Ecto neural progenitor cell (in vitro differentiated cells): ENCODE results near the gene DMRT1.

Source experiments
- DNase-seq: peaks from one replicate; pipeline ENCODE4 v3.0.0-alpha.2; 2018; ENCODE audit warnings: low spot score

Gene DMRT1

DNA sequence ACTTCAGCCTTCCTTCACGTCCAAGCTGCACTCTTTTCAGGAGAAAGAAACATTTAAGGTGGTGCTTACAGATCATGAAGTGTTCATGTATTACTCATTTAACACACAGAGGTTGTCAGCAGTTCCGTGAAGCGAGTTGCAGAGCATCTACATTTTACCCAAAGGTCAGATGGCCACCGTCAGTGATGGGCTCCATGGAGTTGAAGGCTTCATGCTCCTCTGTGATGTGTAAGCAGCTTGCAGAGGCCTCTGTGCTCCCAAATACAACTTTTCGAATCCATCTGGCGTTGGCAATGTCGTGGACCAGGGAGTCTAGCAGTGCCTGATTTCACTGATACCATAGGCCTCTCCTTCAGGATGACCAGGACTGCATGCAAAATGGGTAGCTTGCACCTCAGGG lies 81.2 kb downstream of the DMRT1 start:
- no peak for DNase-seq

DNA sequence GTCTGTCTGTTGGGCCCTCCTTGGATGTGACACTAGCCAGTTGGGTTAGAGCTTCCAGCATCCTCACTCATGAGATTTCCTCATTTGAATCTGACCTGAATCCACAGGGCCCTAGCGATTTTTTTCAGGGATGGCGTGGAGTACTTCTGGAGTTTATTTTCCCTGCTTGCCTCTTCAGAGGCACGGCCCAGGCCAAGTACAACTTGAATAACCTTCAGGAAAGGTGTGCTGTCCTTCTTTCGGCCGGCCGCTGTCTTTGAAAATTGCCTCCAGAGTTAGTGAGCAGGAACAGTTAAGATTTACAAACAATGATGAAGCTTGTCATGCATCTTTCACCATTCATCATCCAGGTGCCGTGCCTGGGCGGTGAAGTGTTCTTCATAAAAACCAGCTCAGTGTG lies 85.5 kb downstream of the DMRT1 start:
- no peak for DNase-seq

DNA sequence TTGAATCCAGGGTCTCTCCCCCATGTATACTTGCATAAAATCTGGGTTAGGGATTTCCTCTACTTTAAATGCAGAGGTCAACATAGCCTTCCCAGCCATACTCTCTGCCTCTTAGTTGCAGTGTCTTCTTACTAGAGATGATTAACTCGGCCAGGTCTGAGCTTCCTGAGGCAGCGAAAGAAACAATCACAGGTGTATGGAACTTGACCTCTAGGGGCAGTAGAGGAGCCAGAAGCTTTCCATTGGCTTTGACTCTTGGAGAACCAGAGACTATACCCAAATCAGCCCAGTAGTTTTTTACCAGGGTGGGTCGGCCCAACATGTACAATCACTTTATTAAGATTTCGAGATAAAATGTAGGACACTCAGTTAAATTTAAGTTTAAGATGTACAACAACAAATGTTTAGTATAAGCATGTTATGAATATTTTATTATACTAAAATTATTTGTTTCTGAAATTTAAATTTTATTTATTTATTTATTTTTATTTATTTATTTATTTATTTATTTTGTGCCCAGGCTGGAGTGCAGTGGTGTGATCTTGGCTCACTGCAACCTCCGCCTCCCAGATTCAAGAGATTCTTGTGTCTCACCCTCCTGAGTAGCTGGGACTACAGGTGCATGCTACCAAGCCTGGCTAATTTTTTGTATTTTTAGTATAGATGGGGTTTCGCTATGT lies 87.0 kb downstream of the DMRT1 start:
- no peak for DNase-seq

DNA sequence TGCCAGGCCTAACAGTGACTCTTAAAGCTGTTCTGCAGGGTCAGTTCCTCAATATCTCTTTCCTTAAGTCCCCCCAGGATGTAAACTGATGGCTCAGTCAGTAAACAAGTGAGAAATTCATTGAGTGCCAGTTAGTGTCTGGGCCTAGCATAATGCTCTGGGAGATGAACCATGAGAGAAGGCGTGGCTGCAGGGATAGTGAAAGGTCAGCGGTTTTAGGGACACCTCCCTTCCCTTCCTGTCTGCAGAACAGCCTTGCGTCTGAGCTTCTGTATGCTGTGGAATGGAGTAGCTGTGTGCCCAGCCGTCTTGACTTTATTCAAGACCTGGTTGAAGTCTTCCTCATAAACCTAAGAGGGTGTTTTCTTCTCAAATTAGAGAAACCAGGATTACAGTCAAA lies 88.2 kb downstream of the DMRT1 start:
- DNase-seq = no peak

DNA sequence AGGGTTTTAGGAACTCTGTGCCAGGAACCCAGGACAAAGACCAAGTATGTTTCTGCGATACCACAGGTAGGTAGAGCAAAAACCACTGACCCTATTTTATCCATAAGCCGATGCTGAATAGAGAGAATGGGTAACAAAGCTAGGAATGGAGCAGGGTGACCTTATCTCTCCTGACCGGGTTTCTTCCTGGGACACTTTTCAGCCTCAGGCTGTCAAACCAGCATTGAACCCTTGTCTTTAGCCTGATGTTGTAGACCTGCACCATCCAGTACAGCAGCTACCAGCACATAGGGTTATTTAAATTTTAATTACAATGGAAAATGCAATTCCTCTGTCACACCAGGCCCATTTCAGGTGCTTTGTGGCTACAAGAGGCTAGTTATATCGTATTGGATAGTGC lies 91.9 kb downstream of the DMRT1 start:
- no peak for DNase-seq

DNA sequence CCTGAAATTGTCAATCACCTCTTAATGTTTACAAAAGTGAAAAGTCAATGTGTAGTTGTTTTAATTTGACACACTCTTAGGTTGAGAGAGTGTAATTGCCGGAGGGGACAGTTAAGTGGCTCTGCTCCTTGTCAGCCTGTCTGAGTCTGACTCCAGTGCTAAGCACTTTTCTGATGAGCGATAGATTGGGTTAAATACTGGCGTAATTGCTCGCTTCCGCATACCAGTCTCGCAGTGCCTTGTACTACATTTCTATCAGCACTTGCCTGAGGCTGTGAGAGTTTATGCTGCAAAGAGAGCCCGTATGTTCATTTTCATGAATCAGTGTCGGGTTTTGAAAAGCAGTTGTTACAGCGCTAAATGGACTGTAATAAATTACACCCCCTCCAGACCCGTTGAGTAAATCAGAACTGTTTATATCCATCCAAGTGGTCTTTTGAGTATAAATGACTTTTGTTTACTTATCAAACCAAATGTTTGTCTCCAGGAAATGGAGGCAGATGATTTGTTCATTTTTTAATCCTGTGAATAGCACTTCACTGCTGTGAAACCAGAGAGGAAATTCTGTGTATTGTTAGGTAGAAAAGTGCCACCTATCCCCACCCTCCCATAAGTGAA lies 94.0 kb downstream of the DMRT1 start:
- no peak for DNase-seq

DNA sequence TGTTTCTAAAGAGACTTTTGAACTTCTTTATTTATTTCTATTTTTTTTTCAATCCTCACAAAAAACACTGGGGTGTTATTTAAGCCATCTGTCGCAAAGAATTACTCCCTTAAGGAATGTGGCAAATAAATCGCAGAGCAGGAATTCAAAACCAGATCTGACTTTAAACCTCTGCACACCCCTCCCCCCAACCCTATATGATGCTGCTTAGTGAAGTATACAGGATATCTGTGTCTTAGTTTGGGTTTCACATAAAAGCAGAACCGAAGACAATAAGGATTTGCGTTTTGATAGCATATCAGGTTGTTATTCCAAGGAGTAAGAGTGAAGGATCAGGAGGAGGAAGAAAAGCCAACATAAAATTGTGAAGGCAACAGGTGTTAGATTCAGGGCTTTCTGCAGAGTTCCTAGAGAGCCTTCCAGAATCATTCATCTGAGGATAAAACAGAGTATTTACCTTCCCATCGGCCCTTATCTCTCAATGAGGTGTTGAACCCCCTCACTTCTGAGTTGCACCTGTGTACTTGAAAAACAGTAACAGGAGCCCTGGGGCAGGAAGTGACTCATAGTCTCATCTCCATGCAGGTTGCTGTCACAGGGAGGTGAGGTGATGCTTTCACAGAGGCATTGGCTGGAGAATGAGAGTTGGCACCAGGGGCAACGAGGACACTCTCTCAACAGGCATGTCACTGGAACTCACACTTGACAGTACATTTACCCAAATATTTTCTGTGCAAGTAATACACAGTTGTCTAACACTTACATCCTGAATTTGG lies 101.5 kb downstream of the DMRT1 start:
- no peak for DNase-seq

DNA sequence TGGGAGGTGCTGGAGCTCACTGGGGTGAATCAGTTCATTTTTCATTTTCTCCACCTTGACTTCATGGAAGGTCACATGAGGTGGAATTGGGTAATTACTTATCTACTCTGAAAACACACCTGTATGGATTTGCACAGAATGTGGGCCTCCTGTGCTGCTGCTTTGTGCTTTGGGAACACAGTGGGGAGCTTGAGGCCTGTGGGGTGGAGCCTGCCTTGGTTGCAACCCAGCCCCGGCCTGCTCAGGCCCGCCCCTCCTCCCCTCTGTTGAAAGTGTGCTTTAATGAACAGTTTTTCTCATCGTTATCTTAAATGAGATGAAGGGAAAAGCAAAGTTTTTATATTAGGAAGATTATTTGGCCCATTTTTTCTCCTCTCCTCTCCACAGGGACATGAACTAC lies 106.5 kb downstream of the DMRT1 start:
- DNase-seq = no peak

DNA sequence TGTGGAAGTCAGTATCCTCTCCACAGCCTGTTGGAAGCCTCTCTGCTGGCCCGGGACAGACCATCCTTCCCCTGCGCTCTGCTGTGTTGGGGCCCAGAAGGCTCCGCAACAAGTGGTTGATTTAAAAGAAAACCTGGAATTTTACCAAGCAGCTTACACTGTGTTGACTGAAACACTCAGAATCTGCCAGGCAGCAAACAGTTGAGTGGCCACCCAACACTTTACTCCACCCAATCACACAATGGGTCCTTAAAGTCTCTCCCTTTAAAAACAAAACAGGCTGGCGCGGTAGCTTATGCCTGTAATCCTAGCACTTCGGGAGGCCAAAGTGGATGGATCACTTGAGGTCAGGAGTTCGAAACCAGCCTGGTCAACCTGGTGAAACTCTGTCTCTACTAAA lies 107.0 kb downstream of the DMRT1 start:
- DNase-seq = no peak

DNA sequence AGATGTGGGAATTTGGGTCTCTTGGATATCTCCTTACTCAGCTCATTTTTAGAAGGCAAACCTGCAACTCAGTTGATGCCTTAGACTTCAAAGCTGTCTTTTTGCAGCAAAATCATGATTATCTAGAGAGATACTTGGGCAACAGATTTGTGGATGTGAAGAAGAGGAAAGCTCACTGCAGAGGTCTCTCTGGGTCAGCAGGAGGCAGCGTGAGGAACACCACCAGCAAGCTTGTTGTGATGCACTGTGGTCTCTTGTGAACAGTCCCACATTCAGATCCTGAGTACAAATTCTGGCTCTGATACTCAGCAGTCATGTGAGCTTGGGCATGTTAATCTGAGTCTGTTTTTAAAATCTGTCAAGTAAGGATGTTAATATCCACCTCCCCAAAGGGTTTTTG lies 108.6 kb downstream of the DMRT1 start:
- DNase-seq = no peak

DNA sequence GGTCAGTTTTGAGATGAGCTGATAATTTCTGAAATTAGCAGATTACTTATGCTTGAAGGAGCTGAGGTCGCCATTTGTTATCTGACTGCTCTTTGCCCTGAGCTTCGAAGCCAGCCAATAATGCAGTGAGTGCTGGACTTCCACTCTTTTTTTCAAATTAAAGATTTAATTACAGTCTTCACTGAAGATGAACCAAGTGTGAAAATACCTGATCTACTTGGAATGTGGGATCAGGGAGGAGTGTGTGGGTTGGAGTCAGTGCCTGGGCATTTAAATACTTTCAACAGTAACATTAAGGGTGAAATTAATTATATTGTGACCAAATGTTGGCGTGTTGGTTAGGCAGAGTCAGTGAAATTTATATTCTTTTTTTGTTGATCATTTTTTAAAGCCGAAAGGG lies 111.0 kb downstream of the DMRT1 start:
- no peak for DNase-seq

DNA sequence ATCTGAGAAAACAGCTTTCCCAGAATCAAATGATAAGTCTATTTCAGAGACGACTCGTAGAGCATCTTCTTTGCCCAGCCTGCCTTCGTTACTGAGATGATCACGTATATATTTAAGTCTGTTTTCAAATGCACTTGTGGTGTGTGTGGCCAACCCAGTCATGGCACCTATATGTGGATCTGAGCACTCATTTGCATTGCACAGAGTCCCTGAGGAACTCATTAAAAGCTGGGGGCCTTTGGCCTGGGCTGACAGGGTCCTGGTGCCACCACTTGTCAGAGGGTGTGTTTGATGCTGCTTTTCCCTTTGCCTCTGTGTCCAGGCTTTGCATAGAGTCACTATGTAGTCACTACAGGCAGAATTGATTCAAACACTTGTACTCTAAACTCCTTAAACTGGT lies 117.6 kb downstream of the DMRT1 start:
- DNase-seq = no peak

DNA sequence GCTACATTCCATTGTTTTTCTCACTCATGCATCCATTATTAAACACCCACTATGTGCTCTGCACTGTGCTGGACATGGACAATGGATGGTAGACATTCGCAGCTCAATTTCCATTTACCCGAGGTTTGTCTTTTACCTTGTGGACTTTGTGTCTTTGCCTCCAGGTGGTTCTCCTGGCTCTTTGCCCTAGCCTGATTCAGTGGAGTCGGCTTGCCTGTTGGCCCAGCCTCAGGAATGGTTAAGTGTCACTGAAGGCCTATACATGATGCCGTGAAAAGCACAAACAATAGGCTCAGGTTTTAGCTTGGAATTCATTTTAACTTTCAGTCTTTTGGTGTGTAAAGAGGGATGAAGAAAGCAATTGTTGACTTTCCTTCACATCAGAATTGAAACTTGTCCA lies 118.4 kb downstream of the DMRT1 start:
- no peak for DNase-seq

DNA sequence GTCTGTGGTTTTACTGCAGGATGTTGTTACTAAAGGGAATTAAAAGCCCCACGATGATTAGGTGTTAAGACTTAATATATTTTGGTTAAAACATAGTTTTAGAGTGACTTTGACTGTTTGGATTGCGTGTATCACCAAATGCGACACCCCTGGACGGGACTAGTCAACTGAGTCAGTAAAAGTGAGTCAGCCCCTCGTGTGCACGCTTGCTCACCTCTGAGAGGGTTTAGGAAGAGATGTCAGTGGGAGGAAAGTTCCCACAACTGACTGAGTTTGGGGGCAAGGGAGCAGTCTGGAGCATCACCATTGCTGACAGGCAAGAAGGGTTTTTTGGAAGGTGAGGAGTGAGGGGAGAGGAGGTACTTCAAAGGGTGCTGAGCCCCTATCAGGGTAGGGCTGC lies 120.5 kb downstream of the DMRT1 start:
- DNase-seq = no peak

DNA sequence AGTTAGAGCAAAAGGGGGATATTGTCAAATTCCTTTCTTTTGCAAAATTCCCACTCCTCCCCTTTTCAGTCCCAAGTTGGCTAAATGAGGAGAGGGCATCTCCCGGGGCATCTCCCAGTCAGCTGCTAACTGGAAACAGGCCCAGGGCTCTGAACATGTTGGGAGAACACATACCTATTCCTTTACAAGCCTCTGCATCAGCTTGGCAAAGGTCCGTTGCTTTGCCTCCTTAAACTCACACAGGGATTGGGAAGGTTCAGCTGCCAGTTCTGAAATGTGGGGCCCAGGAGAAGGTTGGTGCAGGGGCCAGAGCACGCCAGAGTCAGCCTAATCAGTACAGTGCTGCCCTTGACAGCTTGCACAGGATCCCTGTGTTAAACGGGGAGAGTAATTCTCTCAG lies 124.0 kb downstream of the DMRT1 start:
- DNase-seq = no peak

DNA sequence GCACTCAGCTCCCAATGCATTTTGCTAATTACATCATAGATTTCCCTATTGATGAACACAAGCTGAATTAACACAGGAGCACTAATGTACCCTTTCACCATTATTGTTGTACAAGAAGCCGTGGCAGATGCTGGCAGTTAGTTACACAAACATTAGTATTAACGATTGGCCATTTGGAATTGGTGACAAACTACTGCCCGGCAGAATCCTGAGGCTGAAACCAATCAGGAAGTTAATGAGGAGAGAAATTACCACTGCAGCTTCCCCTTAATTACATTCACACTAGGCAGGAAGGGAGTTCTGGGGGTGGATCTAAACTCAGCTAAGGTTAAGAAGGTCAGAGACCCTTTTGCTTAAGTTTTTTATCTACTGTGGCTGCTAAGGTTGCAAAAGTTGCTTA lies 125.4 kb downstream of the DMRT1 start:
- no peak for DNase-seq

DNA sequence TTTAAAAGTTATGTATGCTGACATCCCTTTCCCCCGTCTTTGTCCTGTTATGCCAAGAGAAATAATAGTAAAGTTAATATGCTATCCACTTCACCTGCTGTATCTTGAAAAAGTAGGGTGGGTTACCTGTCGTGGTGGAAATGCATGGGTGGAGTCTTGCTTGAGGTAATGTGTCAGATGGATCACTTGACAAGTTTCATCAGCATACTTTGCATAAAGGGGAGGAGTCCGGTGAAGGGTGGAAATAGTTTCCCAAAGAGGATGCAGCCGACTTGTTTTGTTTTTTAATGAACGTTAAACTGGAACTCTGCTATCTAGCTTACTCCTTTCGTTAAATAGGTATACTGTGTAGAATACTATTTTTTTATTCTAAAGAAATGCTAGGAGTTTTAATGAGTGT lies 125.9 kb downstream of the DMRT1 start:
- no peak for DNase-seq

DNA sequence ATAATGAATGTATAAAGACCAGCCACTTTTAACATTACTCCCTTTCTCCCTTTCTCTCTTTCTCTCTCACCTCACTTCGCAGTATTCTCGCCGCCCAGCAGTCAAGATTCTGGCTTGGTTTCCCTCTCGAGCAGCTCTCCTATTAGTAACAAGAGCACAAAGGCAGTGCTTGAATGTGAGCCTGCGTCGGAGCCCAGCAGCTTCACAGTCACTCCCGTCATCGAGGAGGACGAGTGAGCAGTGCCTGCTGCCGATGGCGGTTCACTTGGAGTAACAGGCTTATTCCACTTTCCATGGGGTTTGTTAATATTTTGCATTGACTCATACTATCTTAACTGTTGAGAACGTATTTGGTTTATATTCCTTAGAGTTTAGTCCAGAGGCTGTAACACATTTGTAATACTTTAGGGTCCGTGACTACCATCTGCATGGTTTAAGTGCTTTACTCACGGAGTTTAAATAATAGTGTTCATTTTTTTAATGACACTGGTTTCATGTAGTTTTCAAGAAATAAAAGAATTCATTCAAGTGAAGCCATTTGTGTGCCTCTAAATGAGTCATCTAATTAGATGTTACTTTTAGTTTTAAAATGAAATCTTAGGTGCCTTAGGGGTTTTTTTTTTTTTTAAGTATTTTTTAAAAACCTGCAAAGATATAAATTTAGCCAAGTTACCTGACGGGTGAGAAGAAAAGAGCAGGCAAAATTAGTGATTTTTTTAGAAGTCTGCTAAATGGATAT lies 126.6 kb downstream of the DMRT1 start:
- DNase-seq = peak; percentile 72

DNA sequence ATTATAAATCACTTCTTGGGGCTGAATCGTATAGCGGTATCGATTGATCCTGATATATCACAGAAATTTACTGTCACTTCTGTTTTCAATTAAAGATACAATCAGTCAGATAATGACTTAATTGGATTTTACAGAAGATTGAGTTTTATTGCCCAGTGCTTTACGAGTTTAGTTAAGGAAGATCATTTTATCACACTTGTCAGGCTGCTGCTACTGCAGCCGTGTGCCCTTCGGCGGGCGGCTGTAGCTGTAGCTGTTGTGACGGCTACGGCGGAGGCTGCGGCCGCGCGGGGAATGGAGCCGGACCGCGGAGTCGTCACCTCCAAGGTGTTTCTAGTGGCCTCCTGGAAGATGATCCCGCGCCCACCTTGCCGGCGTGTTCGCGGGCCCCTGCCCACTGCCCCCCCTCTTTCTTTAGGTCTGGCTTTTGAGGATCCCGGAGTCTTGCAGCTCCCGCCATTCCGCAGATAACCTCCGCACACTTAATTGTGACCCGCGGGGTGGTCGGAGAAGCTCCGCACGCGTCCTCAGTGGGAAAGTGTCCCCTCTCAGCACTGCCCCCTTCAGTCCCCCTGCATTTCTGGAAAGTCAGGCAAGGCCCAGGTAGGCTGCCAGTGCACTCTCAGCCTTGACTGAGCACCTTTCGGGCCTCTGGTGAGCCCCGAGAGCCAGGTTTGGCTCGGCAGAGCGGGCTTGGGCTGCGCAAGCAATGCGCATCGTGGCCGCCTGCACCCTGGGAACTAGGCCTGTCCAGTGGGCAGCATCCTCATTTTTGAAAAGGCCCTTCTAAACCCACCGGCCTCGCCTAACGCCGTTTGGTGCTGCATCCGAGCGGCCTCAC lies 128.0 kb downstream of the DMRT1 start:
- DNase-seq = peak; percentile 58

DNA sequence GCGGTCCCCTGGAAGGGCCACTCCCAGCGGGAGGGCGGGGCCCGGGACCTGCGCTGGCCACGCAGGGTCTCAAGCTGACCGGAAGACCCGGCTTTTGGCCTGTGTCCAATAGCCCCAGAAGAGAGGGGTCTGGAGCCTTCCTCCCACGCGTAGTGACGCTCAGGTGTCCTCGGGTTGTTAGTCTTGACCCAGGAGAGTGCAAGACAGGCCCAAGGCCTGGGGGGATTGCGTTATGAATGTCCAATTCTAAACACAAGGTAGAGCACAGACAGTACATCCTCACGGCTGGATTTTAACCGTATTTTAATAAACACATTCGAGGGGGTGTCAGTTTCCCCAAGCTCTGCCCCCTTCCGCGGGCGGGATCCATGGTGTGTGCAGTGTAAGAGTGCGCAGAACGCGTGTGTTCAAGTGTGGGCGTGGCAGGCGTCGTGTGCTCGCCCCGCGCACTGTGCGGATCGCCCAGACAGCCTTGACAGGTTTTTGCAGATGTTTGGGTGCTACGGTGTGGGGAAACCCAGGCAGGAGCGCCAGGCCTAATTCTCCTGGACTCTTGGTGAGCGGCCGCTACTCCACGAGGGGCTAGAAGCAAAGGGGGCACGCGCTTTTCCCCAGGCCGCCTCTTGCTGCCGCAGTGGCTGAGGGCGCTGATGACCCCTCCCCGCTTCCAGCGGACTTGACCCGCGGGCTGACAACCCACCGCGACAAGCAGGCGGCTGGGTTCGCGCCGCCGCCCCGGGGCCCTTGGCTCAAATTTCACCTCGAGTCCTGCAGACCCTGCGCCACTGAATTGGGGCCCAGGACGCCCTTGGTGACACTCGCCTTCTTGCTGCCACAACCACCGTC lies 128.9 kb downstream of the DMRT1 start:
- peak; percentile 80 for DNase-seq
